ES-I3 (cell line): ENCODE measurements around the gene USH1C.
A peak's percentile ranks its signal among the peaks of the same experiment; 100 is the strongest.

Source experiments
- H3K36me3 ChIP-seq: 2 replicates; pipeline ENCODE4 v1.6.1; 2013; ENCODE audit warnings: mild to moderate bottlenecking, low read length, control low read depth, moderate library complexity; ENCODE audit not compliant: insufficient read depth
- H3K4me1 ChIP-seq: 2 replicates; pipeline ENCODE4 v1.6.1; 2013; ENCODE audit warnings: mild to moderate bottlenecking, control low read depth, low read length; ENCODE audit not compliant: insufficient read depth
- H3K9ac ChIP-seq: 2 replicates; pipeline ENCODE4 v1.6.1; 2013; ENCODE audit warnings: low read depth, mild to moderate bottlenecking, low read length, moderate library complexity
- H3K9me3 ChIP-seq: 2 replicates; pipeline ENCODE4 v1.6.1; 2013; ENCODE audit warnings: mild to moderate bottlenecking, low read length, moderate library complexity; ENCODE audit not compliant: control insufficient read depth, insufficient read depth

Gene USH1C

GRCh38 chr11:17547051-17547577 lies 2.9 kb upstream of the USH1C start, which contains the start of gene OTOG:
Gene OTOG, plus strand, starts transcription at chr11:17547259. Its CDS starts 114 bp downstream, at chr11:17547373.
- no peaks in the 10 kb centered on the region for H3K9me3 ChIP-seq
- H3K9ac ChIP-seq = peak within 1 kb of the TSS; percentile 59; the same call in 1 of the 2 replicates
- no peaks in the 10 kb centered on the region for H3K36me3 ChIP-seq
- peaks cover 13% of the 10 kb centered on the region for H3K4me1 ChIP-seq

- H3K9me3 ChIP-seq = no peaks in the 10 kb centered on the region
- H3K36me3 ChIP-seq = no peaks in the 10 kb centered on the region
- no peak overlapping the region for H3K9ac ChIP-seq
- H3K4me1 ChIP-seq = peaks cover 10% of the 10 kb centered on the region
Observed at GRCh38 chr11:17546240-17546639, 2.0 kb upstream of the USH1C start.

GRCh38 chr11:17543574-17544180 lies 539 bp downstream of the USH1C start:
- no peaks in the 10 kb centered on the region for H3K9me3 ChIP-seq
- H3K9ac ChIP-seq = peak overlapping the region; percentile 72; the same call in 1 of the 2 replicates
- H3K36me3 ChIP-seq = no peaks in the 10 kb centered on the region
- H3K4me1 ChIP-seq = peaks cover 10% of the 10 kb centered on the region

GRCh38 chr11:17543041-17543440 lies 1.2 kb downstream of the USH1C start:
- H3K4me1 ChIP-seq = peaks cover 10% of the 10 kb centered on the region
- peak overlapping the region; percentile 72; the same call in 1 of the 2 replicates for H3K9ac ChIP-seq
- no peaks in the 10 kb centered on the region for H3K9me3 ChIP-seq
- no peaks in the 10 kb centered on the region for H3K36me3 ChIP-seq

- Histone ChIP-seq H3K4me1 (peaks cover 10% of the 10 kb centered on the region), H3K36me3 (no peaks in the 10 kb centered on the region), H3K9ac (no peak overlapping the region), H3K9me3 (no peaks in the 10 kb centered on the region)
Observed at GRCh38 chr11:17542249-17542648, 2.0 kb downstream of the USH1C start.

GRCh38 chr11:17541330-17541885 lies 2.8 kb downstream of the USH1C start:
- Histone ChIP-seq H3K4me1 (peaks cover 7% of the 10 kb centered on the region; the same call in 1 of the 2 replicates), H3K36me3 (no peaks in the 10 kb centered on the region), H3K9ac (no peak overlapping the region), H3K9me3 (no peaks in the 10 kb centered on the region)

GRCh38 chr11:17540807-17541206 lies 3.4 kb downstream of the USH1C start:
- no peak overlapping the region for H3K9ac ChIP-seq
- peaks cover 7% of the 10 kb centered on the region; the same call in 1 of the 2 replicates for H3K4me1 ChIP-seq
- H3K9me3 ChIP-seq = no peaks in the 10 kb centered on the region
- H3K36me3 ChIP-seq = no peaks in the 10 kb centered on the region

GRCh38 chr11:17538731-17539130 lies 5.5 kb downstream of the USH1C start:
- Histone ChIP-seq H3K4me1 (peaks cover 7% of the 10 kb centered on the region; the same call in 1 of the 2 replicates), H3K9me3 (no peaks in the 10 kb centered on the region), H3K9ac (no peak overlapping the region), H3K36me3 (no peaks in the 10 kb centered on the region)

- H3K4me1 ChIP-seq = peaks cover 4% of the 10 kb centered on the region; the same call in 1 of the 2 replicates
- H3K9me3 ChIP-seq = no peaks in the 10 kb centered on the region
Observed at GRCh38 chr11:17538054-17538453, 6.2 kb downstream of the USH1C start.

GRCh38 chr11:17537261-17537660 lies 7.0 kb downstream of the USH1C start:
- H3K9ac ChIP-seq = no peak overlapping the region
- no peaks in the 10 kb centered on the region for H3K36me3 ChIP-seq
- no peaks in the 10 kb centered on the region for H3K4me1 ChIP-seq
- no peaks in the 10 kb centered on the region for H3K9me3 ChIP-seq

More at GRCh38 chr11:17538054-17538453, 6.2 kb downstream of the USH1C start:
- H3K36me3 ChIP-seq = no peaks in the 10 kb centered on the region
- no peak overlapping the region for H3K9ac ChIP-seq

- no peaks in the 10 kb centered on the region for H3K9me3 ChIP-seq
- H3K4me1 ChIP-seq = no peaks in the 10 kb centered on the region; the same call in 1 of the 2 replicates
- no peak overlapping the region for H3K9ac ChIP-seq
- H3K36me3 ChIP-seq = no peaks in the 10 kb centered on the region
Observed at GRCh38 chr11:17535488-17535887, 8.7 kb downstream of the USH1C start.

- H3K36me3 ChIP-seq = no peaks in the 10 kb centered on the region
Observed at GRCh38 chr11:17533778-17534415, 10.3 kb downstream of the USH1C start.

GRCh38 chr11:17533341-17533740 lies 10.9 kb downstream of the USH1C start:
- no peaks in the 10 kb centered on the region; the same call in 1 of the 2 replicates for H3K4me1 ChIP-seq
- H3K9me3 ChIP-seq = no peaks in the 10 kb centered on the region
- no peak overlapping the region for H3K9ac ChIP-seq
- H3K36me3 ChIP-seq = no peaks in the 10 kb centered on the region

More at GRCh38 chr11:17533778-17534415, 10.3 kb downstream of the USH1C start:
- no peaks in the 10 kb centered on the region; the same call in 1 of the 2 replicates for H3K4me1 ChIP-seq
- no peaks in the 10 kb centered on the region for H3K9me3 ChIP-seq
- H3K9ac ChIP-seq = no peak overlapping the region

GRCh38 chr11:17532784-17533183 lies 11.4 kb downstream of the USH1C start:
- no peak overlapping the region for H3K9ac ChIP-seq

More at GRCh38 chr11:17532784-17533183, 11.4 kb downstream of the USH1C start:
- Histone ChIP-seq H3K36me3 (no peaks in the 10 kb centered on the region), H3K9me3 (no peaks in the 10 kb centered on the region), H3K4me1 (no peaks in the 10 kb centered on the region; the same call in 1 of the 2 replicates)
